Right ventricle myocardium superior (tissue), 1 donor: ENCODE measurements around the gene GSE1. TPM values are rescaled to one million over a fixed set of nuclear protein-coding genes. Genes with fewer than 3 reads are reported as not detected.

Source experiments
- ATAC-seq: fragments of 200-7000 bp; cut with Tn5 transposase; one replicate; pipeline ENCODE4 v1.9.1; 2020; ENCODE audit warnings: mild to moderate bottlenecking; ENCODE audit not compliant: poor library complexity
- DNase-seq: peaks from one replicate; pipeline ENCODE4 v3.0.0-alpha.2; 2020
- intact Hi-C: fragments of 100-400 bp; cut with DNase I; formaldehyde crosslinking; loops from one replicate; pipeline ENCODE4 v1.11.2; 2022
- total RNA-seq: library from RNA; stranded (reverse); fragmentation: NEBNext Ultra II Directional; extraction: Animal tissue kit (Norgen Biotek cat#: 25700); gene quantifications from one replicate; pipeline ENCODE4 v1.2.1, GENCODE V29; 2021
- donor health status: DM: no; HTN: yes; CAD: no; lungs with severe emphysema.

Gene GSE1
- total RNA-seq, 1 donor from 2014 or later = 30.3 TPM

DNA sequence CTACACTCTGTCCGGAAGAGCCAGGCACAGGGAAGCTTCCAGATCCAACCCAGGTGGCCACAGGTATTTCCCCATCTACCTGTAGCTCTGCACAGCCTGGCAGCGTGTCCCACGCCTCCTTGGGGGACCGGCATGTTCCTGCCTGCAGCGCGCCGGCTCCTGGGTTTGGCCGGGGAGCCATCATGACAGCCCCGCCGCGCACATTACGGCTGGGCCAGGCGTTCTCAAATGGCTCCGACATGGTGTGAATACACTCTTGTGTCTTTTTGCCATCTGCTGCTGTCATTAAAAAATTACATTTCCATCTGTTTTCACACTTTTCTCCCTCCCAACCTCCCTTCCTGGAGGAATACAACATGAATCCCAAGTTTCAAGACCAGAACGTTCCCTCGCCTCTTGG, 83.7 kb downstream of the GSE1 start:
- DNase-seq = no peak
- intact Hi-C loops = no loop called here
- no peak for ATAC-seq

DNA sequence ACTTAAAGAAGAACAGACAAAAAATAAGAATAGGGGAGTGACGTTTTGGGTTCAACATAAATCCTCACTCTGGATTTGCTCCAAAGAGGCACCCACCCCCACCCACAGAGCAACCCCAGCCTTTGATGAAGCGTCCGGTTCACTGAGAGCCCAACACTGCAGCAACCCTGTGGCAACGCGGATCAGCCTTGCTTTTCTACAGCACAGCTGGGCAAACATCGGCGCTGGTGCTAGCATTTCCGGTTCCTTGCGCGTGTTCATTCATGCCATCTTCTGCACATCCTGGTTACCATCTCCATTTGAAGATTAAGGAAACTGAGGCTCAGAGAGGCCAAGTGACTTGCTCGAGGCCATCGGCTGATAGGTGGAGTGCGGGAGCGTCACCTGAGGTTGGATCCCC, 84.3 kb downstream of the GSE1 start:
- intact Hi-C loops = no loop called here
- ATAC-seq (no peak), DNase-seq (no peak)

DNA sequence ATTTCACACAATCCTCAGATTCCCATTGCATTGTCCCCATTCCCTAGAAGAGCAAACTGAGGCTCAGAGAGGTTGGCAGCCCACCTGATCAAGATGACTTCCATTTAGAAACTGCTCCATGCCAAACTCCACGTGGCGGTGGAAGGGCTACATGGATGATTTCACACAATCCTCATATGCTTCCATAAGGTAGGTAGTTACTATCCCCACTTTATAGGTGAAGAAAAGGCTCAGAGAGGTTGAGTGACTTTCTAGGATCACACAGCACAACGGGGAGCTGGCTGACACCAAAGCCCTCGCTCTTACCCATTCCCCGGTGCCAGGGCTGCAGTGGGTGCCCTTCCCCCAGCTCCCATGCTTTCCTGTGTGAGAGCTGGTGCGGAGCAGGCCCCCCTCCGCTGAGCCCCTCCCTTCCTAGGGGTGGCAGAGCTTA, 85.4 kb downstream of the GSE1 start:
- no peak for ATAC-seq
- DNase-seq = no peak
- intact Hi-C loops = no loop called here

DNA sequence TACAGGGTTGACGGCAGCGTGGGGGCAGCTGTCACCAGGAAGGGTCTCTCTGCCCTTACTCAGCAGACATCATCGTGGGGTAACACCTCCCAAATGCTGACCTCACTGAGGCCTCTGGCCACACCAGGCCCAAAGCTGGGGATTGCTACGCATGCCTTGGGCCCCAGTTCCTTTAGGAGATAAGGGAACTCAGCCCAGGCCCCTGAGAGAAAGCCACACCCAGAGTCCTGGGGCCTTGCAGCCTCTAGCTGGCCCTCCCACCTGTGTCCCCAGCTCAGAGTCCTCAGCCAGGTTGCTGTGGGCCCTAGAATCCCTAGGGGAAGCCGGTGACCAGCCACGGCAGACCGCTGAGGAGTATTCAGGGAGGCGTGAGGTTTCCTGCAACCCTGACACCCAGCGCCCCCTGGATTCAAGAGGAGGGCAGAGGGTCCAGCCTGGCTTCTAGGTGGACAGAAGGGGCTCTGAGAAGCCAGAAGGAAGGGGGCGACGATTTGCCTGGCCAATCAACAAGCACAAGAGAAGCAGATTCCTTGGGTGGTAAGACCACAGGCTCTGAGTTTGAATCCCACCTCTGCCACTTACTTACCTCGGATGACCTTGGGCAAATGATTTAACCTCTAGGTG, 85.9 kb downstream of the GSE1 start:
- ATAC-seq = peak; percentile 14
- DNase-seq = no peak
- intact Hi-C loops = no loop called here

DNA sequence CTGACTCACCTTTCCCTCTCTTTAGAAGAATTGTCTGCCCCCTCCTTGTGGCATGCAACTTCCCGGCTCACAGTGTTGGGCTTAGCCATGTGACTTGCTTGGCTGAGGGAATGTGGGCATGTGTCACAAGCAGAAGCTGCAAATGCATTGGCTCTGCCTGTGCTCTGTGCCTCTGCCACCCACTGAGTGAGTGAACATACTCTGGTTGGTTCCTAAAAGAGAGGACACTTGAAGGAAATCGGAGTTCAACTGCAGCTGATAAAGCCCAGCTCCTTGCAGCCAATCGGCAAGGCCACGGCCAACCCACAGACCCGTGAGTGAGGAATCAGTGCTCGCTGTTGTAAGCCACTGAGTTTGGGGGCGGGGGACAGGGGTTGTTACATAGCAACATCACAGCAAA, 86.5 kb downstream of the GSE1 start:
- intact Hi-C loops = no loop called here
- ATAC-seq (peak; percentile 92), DNase-seq (peak; percentile 56)

DNA sequence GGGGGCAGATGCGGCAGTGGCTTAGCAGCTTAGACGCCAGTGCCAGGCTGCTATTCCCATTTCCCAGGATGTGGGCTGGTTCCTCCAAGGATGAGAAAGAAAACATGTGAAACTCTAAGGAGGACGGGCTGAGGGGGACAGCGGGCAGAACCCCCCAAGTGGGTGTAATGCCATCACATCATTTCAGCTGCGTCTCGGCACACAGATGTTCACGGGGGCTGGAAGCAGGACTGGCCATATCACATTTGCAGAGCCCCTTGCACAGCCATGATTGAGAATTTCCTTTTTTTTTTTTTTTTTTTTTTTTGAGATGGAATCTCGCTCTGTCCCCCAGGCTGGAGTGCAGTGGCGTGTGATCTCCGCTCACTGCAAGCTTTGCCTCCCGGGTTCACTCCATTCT, 90.9 kb downstream of the GSE1 start:
- intact Hi-C loops = no loop called here
- ATAC-seq (no peak), DNase-seq (no peak)

DNA sequence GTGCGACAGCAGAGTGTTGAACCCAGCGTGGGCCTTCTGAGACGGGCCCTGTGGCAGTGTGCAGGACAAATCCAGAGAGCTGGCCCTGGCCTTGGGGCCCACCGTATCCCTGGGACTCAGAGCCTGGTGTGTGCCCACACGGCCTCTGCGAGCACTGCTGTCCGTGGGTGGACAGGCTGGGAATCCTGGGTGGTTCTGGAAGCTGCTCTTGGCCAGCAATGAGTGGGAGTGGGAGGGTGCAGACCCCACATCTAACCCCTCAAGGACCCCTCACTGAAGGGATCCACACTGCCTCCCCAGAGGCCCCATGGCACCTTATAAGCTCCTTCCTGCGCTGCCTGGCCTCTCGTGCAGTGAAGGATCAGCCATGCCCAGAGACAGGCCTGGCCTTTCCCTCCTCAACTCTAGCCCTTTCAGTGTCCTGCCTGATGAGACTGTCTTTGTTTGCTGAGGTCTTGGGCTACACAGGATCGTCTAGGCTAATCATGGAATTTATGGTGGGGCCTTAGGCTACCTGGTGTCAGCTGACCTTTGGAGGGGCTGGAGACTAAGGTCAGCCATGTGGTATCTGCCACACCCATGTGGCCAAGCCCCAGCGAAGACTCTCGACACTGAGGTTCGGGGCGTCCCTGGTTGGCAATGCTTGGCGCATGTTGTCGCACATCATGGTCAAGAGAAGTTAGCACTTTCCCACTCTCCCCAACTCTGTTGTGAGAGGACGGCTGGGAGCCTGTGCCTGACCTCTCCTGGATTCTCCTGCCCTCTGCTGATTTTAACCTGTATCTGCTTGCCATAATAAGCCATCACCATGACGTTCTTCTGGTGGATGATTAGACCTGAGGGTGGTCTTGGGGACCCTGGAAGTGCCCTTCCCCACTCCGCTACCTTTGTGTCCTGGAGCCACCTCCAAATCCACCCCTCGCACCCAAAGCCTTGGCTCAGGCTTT, 92.1 kb downstream of the GSE1 start:
- intact Hi-C loops = no loop called here
- DNase-seq (no peak), ATAC-seq (peak; percentile 63)

DNA sequence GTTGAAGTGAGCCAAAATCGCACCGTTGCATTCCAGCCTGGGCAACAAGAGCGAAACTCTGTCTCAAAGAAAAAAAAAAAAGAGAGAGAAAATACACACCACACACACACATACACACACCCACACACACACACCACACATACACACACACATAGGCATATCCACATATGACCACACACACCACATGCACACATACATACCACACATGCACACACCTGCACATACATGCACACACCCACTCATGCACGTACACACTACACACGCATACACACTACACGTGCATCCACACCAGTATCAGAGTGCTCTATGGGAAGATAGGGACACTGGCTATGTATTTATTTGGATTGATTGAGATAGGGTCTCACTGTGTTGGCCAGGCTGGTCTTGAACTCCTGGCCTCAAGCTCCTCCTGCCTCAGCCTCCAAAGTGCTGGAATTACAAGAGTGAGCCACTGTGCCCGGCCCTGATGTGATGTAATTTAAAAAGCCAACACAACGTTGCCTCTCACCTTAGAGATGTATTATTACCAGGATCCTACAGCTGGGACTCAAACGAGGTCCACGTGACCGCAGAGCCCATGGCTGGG, 93.4 kb downstream of the GSE1 start:
- intact Hi-C loops = no loop called here
- DNase-seq (no peak), ATAC-seq (no peak)

DNA sequence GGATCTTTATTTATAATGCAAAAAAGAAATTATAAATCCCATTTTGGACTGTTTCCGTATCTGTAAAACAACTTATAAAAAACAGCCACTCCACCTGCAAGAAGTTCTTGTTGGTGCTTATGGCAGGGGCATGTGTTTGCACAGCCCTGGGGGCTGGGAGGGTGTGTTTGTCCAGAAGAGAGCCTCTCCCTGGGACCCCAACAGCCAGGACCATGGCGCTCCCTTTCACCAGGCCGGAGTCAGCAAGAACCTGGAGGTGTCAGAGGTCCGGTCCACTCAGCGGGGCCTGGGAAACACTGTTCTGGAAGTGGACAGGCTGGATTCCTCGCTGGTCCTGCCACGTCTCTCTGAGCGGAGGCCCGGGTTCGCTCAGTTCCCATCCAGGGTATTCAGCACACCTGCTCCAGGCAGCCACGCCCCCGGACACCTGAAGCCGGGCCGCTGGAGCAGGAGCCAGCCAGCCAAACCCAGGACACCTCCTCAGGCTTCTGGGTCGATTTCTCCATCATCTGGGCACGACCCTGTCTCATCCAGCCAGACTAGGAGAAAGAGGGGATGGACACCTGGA, 94.5 kb downstream of the GSE1 start:
- intact Hi-C loops = no loop called here
- no peak for ATAC-seq
- no peak for DNase-seq

DNA sequence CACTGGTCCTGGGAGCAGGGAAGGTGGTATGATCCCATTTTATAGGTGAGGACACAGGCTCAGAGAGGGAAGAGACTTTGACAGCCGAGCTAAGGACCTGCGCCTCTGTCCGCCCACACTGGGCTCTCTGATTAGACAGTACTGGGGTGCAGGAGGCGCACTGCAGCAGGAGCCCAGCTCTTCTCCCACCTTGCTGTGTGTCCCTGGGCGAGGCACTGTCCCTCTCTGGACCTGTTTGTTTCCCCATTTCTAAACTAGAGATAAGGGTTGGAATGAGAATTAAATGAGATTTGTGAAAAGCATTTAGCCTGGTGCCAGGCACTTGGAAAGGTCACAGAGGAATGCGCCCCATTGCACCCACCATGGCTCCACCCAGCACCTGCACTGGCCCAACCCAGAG, 95.2 kb downstream of the GSE1 start:
- ATAC-seq (no peak), DNase-seq (no peak)
- intact Hi-C loops = no loop called here

DNA sequence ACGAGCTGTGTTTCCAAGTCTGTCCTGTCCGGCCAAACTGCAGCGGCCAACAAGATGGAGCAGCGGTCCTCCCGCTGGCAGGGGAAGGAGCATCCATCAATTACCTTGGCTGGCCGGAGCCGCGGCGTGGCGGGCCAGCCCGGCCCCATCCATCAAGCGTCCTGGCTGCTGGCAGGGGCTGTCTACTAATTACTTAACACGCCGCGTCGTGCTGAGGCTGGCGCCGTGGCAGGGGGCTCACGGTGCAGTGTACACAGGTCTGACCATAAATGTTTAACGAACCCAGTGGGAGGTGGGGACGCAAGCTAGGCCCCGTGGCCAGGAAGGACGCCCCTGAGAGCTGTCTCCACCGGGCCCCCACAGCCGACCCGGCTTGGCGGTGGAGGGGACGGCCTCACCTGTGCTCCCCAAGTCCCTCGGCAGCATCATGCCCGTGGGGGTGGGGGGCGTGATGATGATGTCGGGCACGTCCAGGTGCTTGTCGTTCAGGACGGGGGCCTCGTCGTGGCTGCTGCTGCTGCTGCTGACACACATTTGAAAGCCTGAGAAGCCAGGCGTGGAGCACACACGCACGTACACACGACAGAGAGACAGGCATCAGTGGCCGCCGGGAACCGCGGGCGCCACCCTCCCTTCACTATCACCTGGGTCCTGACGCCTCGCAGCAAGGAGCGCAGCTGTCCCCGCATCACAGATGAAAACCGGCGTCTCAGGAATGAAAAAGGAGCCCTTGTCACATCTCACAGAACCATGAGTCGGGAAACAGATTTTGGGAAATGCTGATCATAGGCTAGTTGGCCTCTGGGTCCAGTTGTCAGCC, 96.9 kb downstream of the GSE1 start:
- ATAC-seq = no peak
- DNase-seq = no peak
- intact Hi-C loops = loop anchor here (10.0 kb wide), 2 partner anchors 55 to 435 kb away; no protein-coding TSS in a partner anchor

DNA sequence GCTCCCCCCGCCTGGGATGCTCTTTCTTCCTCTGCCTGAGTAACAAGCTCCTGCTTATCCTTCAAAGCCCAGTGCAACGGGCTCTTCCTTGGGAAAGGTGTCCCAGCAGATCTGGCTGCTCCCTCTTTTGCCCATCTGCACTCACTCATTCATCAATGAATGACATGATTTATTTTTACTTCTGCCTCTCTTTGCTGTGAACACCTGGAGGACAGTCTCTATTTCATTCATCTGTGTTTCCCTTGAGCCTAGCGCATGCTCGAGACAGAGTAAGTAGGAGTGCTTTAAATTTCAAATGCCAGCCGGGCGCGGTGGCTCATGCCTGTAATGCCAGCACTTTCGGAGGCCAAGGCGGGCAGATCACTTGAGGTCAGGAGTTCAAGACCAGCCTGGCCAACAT, 97.6 kb downstream of the GSE1 start:
- ATAC-seq = no peak
- intact Hi-C loops = loop anchor here (10.0 kb wide), 2 partner anchors 56 to 436 kb away; no protein-coding TSS in a partner anchor
- no peak for DNase-seq

DNA sequence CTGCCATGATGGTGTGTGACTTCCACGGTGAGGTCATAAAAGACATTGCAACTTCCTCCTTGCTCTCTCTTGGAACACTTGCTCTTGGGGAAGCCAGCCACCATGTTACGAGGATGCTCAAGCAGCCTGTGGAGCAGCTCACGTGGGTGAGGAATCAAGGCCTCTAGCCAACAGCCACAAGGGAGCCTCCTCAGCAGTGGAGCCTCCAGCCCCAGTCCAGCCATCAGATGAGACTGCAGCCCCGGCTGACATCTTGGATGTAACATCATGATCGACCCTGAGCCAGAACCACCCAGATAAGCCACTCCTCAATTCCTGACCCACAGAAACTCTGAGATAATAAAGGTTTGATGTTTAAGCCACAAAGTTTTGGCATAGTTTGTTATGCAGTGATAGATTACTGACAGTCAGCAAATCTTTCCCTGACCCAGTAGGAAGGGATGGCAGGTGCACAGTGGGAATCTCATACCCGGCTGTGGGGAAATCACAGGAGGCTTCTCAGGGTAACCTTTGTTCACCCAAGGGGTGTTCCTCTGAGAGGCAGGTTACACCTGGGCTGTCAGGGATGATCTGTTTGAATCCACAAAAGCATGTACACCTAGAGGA, 99.0 kb downstream of the GSE1 start:
- intact Hi-C loops = loop anchor here (10.0 kb wide), 2 partner anchors 57 to 437 kb away; no protein-coding TSS in a partner anchor
- DNase-seq = no peak
- ATAC-seq = no peak

DNA sequence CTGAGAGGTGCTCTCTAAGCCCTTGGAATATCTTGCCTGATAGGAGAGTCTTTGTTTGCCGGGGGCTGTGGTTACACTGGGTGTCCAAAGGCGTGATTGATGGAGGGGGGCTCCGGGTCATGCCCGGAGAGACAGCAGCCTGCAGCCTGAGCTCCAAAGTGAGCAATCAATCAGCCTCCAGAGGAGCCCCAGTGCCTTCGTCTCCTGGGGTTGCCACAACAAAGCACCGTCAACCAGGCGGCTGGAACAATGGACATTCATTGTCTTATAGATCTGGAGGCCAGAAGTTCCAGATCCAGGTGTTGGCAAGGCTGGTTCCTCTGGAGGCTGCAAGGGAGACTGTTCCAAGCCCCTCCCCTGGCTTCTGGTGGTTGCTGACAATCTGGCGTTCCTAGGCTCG, 99.7 kb downstream of the GSE1 start:
- intact Hi-C loops = loop anchor here (10.0 kb wide), 2 partner anchors 58 to 438 kb away; no protein-coding TSS in a partner anchor
- no peak for ATAC-seq
- no peak for DNase-seq

DNA sequence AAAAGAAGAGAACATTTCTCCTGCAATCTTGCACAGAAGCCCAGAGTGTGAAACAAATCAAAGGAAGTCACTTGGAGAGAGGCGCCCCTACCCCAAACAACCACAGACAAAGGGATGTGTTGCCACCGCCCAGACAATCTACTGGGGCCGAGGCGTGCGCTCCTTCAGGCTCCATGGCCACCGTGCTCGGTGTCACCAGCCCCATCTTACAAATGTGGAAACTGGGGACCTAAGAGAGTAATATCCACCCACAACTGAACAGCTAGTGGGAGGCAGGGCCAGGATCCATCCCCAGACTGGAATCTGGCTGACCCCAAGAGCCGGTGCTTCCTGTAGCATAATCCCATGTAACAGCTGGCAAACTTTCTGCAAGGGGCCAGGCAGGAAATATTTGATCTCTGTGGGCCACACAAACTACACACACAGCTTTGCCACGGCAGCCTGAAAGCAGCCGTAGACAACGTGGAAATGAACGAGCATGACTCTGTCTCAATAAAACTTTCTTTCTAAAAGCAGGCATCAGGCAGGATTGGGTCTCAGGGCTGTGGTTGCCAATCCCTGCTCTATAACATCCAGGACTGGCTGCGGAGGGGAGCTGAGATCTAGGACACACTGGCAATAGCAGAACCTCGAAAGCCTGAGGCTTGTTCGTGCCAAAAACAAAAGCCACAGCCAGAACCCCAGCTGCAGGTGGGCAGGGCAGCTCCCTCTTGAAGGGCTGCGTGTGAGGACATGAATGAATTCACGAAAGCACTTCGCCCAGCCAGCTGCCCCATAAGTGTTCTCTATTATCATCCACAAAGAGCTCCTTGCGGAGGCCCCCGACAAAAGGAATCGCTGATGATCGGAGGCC, 102.3 kb downstream of the GSE1 start:
- intact Hi-C loops = loop anchor here (10.0 kb wide), 2 partner anchors 61 to 441 kb away; no protein-coding TSS in a partner anchor
- DNase-seq (no peak), ATAC-seq (no peak)

DNA sequence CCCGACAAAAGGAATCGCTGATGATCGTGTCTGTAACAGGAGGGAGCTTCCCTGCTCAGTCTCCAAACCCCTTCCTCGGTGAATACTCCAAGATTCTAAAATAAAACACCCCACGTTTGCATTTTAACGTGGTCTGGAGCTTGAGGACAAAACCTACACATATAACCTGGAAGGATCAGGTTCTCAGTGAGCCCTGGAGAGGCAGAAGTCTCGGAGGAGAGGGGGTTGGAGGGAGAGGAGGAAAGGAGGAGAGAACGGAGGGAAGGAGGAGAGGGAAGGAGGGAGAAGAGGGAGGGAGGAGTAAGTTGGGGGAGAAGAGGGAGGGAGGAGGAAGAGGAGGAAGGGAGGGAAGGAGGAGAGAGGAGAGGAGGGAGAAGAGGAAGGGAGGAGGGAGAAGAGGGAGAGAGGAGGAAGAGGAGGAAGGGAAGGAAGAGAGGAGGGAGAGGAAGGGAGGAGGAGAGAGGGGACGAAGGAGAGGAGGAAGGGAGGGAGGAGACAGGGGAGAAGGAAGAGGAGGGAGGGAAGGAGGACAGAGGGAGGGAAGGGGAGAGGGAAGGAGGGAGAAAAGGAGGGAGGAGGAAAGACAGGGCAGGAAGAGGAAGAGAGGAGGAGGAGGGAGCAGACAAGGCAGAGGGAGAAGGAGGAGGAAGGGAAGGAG, 103.0 kb downstream of the GSE1 start:
- DNase-seq = no peak
- intact Hi-C loops = loop anchor here (10.0 kb wide), 2 partner anchors 61 to 441 kb away; no protein-coding TSS in a partner anchor

DNA sequence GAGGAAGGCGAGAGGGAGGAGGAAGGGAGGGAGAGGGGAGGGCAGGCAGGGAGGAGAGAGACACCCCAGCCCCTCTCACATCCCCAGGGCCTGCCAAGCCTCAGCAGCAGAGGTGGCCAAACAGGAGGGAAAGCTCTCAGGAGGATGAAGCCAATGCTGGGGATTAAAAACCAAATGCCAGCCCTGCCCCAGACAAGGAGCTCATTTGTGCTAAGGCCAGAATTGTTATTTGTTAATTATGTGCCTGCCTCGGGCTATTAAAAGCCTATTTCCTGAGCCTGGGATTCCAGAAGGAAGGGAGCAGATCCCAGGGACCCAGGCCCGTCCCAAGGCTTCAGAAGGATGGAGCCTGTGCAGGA, 103.5 kb downstream of the GSE1 start:
- ATAC-seq = no peak
- no peak for DNase-seq
- intact Hi-C loops = loop anchor here (10.0 kb wide), 2 partner anchors 62 to 442 kb away; no protein-coding TSS in a partner anchor

More for the DNA sequence above, 103.0 kb downstream of the GSE1 start:
- ATAC-seq = no peak
